HG03558 (cell line): ENCODE results near the gene KANSL3.

Experiments
- ATAC-seq: cut with Tn5 transposase; IDR thresholded peaks from one replicate; pipeline ENCODE4 v1.9.1; 2021; ENCODE audit warnings: moderate number of reproducible peaks; ENCODE audit not compliant: unreplicated experiment; ENCODE audit errors: extremely low read depth

KANSL3 gene

DNA sequence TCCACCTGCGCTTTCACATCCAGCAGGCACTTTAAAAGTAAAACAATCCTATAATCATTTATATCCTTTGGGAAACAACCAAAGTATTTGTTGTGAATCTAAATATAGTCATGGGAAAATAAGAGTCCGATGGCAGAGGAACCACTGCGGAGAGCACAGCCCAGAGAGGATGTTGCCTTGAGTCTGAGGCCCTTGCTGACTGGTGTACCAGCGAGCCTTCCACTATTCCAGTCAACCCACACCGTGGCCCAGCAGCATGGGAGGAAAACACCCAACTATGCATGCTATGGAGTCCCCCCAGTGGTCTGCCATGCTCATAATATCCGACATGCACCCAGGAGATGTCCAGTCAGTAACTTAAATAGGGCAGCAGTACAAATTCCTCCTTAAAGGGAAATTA lies 21.6 kb downstream of the KANSL3 start:
- no peak for ATAC-seq

DNA sequence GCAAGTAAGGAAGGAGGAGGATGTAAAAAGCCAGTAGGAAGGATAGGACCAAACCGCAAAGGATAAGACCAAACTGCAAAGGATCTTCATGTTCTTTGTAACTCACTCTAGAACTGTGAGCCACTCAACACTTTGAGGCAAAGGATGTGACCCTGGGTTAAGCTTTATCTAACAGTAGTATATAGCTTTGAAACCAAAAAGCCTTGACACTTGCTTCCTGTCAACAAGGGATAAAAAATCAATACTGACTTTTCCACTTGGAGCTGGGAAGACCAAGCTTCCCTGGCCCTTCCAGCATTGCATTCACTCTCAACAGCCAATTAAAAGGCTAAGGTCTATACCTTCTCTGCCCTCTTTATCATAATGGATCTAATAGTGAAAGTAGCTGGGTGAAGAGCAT lies 22.0 kb downstream of the KANSL3 start:
- ATAC-seq: no peak

DNA sequence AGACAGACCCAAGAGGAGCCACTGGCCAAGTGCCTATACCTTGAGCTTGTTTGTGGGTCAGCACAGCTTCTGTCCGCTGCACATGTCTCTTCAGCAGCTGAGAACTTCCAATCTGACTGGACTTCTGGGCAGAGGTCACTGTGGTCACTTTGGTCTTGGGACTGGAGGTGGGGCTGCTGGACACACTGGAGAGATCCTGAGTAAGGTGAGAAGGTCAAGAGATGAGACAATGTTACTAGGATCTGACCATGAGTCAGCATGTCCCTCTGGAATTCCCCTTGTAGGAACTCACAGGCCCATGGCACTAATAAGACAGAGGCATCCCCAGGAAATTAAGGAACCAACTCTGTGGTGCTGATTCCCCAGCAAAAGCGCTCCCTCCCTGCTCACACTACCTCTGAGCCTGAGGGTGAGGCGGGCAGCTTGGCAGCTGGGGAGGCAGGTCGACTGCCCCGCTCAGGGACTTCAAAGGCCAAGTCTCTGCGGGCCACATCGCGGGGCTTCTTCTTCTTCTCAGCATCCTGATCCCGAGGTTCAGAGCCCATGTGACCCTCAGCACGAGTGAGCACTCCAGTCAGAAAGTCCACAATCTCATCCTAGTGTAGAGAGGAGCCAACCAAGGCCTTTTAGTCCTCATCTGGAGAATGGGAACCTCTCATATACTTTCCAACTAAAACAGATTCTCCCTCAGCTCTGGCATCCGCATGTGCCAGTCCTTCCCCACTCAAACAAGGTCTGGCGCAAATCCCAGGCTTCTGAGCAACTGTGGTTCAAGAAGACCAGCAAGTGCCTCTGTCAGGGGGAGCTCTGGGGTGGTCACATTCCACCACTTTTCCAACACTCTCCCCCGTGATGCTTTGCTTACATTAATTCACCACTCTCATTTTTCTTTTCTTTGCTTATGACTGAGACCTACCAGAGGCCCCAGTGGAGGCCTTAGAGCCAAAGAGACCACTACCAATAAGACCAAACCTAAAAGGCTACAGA lies 29.4 kb downstream of the KANSL3 start:
- ATAC-seq: no peak

- no peak for ATAC-seq
These were observed 34.0 kb downstream of the KANSL3 start for GRCh38 chr2:96604104-96604503.

DNA sequence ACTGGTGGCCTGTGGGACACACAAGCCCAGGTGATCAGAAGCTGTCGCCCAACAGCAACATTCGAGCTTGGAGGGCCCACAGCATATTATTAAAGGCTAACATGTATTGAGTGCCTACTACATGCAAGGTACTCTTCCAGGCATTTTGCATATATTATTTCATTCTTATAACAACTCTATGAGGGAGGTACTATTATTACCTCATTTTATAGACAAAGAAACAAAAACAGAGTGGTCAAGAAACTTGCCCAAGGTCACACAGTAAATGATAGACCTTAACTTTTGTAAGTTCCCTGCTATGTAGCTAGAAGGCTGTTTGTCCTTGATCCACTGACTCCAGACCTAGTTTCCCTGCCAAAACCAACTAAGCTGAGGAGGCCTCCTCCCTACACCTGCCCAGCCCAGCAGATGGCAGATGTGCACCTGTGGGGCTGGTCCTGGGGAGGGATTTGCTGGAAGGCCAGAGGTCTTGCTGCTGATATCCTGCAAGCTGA lies 35.7 kb downstream of the KANSL3 start:
- ATAC-seq: no peak

- no peak for ATAC-seq
These were observed 36.5 kb downstream of the KANSL3 start for GRCh38 chr2:96601382-96602292.

DNA sequence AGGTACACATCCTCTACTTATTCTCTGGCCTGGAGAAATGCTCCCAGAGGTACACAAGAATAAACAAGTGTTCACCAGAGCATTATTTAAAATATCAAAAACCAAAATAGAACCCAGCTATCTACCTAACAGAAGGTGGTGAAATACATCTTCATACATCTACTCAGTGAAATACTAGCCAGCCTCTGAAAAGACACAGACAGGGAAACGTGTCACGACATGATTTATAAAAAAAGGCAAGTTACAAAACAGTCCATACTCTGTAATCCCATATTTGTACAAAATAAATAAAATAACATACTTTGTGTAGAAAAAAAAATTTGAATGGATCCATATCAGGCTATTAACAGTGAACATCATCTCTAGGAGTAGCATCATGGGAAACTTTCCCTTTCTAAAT lies 38.2 kb downstream of the KANSL3 start:
- no peak for ATAC-seq

- ATAC-seq: no peak
These were observed 41.5 kb downstream of the KANSL3 start for GRCh38 chr2:96596596-96596995.

- ATAC-seq: no peak
These were observed 43.4 kb downstream of the KANSL3 start for GRCh38 chr2:96594691-96595152.

GRCh38 chr2:96594282-96594681 lies 43.8 kb downstream of the KANSL3 start:
- ATAC-seq: no peak

GRCh38 chr2:96591494-96591893 lies 46.6 kb downstream of the KANSL3 start:
- ATAC-seq: no peak

DNA sequence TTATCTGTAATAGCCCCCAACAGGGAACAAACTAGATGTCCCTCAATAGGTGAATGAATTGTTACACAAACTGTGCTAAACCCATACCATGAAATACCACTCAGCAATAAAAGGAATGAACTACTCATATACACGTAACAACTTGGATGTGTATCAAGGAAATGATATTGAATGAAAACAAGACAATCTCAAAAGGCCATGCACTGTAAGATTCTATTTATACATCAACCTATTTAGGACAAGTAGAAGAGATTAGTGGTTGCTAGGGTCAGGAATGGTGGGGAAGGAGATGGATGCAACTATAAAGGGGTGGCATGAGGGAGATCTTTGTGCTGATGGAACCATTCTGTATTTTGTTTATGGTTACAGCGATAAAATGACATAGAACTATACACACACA lies 47.1 kb downstream of the KANSL3 start:
- ATAC-seq: no peak

- no peak for ATAC-seq
These were observed 50.3 kb downstream of the KANSL3 start for GRCh38 chr2:96587843-96588242.

- no peak for ATAC-seq
These were observed 54.1 kb downstream of the KANSL3 start for GRCh38 chr2:96584017-96584416.

DNA sequence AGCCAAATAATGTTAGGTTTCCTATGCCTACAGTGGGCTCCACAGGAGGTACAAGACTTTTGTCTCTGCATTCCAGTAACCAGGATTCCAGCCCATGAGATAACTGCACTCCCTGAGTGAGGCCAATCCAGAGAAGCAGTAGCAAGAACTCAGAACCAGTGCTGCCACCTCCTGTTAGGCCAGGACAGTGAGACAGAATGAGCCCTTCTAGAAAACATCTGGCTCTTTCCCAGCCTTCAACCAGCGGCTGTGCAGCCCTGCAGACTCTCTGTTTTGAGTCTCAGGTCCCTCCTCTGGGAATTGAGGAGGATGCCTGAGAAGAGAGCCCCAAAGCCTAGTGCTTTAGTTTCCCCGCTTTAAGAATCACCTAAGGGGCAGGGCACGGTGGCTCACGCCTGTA lies 57.3 kb downstream of the KANSL3 start:
- ATAC-seq: no peak

- ATAC-seq: no peak
These were observed 58.7 kb downstream of the KANSL3 start for GRCh38 chr2:96579422-96579821.

- no peak for ATAC-seq
These were observed 59.4 kb downstream of the KANSL3 start for GRCh38 chr2:96578731-96579130.

DNA sequence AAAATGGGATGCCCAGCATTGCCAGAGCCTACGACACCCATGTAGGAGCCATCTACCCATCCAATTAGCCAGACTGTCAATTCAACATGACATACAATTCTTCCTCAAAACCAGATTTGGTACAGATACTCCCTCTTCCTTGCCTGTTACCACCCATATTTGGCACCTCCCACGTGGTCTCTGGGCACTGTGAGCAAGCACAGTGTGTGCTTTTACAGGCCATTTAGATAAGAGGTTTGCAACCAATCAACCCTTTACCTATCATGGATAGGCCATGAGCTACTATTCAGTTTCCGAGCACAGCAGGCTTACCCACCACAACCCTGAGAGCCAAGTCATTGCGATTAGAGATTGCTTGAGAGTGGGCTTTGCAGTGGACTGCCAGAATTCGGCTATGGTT lies 60.6 kb downstream of the KANSL3 start:
- no peak for ATAC-seq

DNA sequence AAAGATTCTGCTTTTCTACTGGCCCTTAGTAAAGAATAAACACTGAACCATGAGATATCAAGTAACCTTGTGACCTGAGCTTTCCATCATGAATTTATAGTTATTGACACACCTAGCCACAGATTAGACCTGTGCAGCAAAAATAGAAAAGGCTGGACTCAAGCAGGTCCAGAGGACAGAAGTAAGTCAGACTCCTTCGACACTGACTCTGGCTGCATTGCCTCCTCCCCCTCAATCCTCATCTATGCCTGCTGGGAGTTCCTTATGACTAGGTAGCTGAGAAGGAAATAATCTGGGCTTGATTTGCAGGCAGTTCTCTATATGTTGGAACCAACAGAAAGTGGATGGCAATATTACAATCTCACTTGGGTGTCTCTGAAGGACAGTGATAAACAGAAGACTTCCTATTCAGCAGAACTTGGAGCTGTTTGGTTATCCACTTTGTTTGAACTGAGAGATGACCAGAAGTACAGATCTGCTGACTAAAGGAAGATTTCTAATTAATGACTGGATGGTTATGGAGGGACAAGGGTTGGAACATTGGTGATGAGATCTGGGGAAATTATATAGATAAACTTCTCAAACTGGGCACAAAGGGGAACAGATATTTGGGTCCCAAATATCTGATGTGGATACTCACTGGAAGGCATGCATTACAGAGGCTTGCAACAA lies 62.2 kb downstream of the KANSL3 start:
- ATAC-seq: no peak

GRCh38 chr2:96574364-96574763 lies 63.7 kb downstream of the KANSL3 start:
- ATAC-seq: no peak
